Measurements from ENCODE around the gene TMPRSS6. TPM values are rescaled to one million over a fixed set of nuclear protein-coding genes. Genes with fewer than 3 reads are reported as not detected.
"Not testable (repeated sequence)": the region's sequence is repeated elsewhere in the genome, so short reads cannot be mapped to it uniquely, and the experiment has no call there.

Gene TMPRSS6
- total and polyA plus RNA-seq, 11 donors: 0.91 TPM; not detected in 10

- Histone ChIP-seq H3K9me3 (no peaks in the 10 kb centered on the region), H3K4me3 (no peak overlapping the region), H3K4me1 (peaks cover 0 to 21% (median 0%) of the 10 kb centered on the region in 12 donors), H3K27ac (no peak overlapping the region), H3K36me3 (no peaks in the 10 kb centered on the region), H3K27me3 (peaks cover under 1 to 47% (median 8%) of the 10 kb centered on the region in 9 donors)
- ATAC-seq: no peak
- WGBS, 4 donors: 70 to 75% (median 70%) methylated on average over 11 to 17 of the region's 17 CpGs
- TF ChIP-seq CTCF (IDR thresholded peaks at IDR 0.05) (no peak), POLR2A (IDR thresholded peaks at IDR 0.05) (no peak)
- DNase-seq: no peak
- intact Hi-C loops (cut with DNase I): loop anchor here in 6 of 10 donors (5.0 to 10.0 kb wide), 4 partner anchors 80 to 122 kb away; no protein-coding TSS in a partner anchor
These were observed 34.5 kb downstream of the TMPRSS6 start for GRCh38 chr22:37075046-37075445.

DNA sequence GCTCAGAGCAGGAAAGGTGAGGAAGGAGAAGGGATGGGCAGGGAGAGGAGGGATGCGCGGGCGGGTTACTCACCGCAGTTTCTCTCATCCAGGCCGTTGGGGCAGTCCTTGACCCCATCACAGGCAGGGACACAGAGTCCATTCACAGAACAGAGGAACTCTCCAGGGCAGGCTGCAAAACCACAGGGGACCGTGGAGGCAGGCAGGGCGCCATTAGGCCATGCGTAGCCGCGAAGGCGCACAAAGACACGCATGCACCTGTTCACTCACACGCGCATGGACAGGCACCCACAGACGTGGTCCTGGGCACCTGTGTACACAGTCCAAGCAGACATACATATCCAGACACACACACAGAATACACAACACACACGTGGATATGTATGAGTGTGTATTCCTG is 35.0 kb downstream of the TMPRSS6 start:
- intact Hi-C loops (cut with DNase I): loop anchor here in 2 of 10 donors (10.0 kb wide), 2 partner anchors 80 to 90 kb away; no protein-coding TSS in a partner anchor
- Histone ChIP-seq H3K4me3 (no peak overlapping the region), H3K9me3 (no peaks in the 10 kb centered on the region), H3K36me3 (no peaks in the 10 kb centered on the region), H3K27ac (no peak overlapping the region), H3K27me3 (peaks cover 4 to 52% (median 13%) of the 10 kb centered on the region in 9 donors), H3K4me1 (peaks cover 0 to 16% (median 0%) of the 10 kb centered on the region in 12 donors)
- TF ChIP-seq CTCF (IDR thresholded peaks at IDR 0.05): no peak
- TF ChIP-seq POLR2A (IDR thresholded peaks at IDR 0.05): no peak
- ATAC-seq: no peak
- WGBS, 4 donors: 74 to 84% (median 79%) methylated on average over 13 to 16 of the region's 16 CpGs
- DNase-seq: no peak

DNA sequence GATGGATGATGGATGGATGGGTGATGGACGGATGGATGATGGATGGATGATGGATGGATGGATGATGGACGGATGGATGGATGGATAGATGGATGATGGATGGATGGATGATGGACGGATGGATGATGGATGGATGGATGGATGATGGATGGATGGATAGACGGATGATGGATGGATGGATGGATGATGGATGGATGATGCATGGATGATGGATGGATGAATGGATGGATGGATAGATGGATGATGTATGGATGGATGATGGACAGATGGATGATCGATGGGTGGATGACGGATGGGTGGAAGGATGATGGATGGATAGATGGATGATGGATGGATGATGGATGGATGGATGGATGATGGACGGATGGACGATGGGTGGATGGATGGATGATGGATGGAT is 36.8 kb downstream of the TMPRSS6 start:
- no peak for DNase-seq
- Histone ChIP-seq H3K27ac (no peak overlapping the region), H3K4me1 (peaks cover 0 to 4% (median 0%) of the 10 kb centered on the region in 12 donors), H3K9me3 (no peaks in the 10 kb centered on the region), H3K4me3 (no peak overlapping the region), H3K36me3 (no peaks in the 10 kb centered on the region), H3K27me3 (peaks cover 11 to 66% (median 31%) of the 10 kb centered on the region in 9 donors)
- TF ChIP-seq POLR2A (IDR thresholded peaks at IDR 0.05): no peak
- TF ChIP-seq CTCF (IDR thresholded peaks at IDR 0.05): no peak
- 90 to 95% (median 93%) methylated on average over 8 of the region's 8 CpGs for WGBS, 4 donors
- intact Hi-C loops (cut with DNase I): loop anchor here in 2 of 10 donors (10.0 kb wide), 2 partner anchors 82 to 92 kb away; no protein-coding TSS in a partner anchor
- ATAC-seq: no peak

GRCh38 chr22:37071850-37072592 is 37.5 kb downstream of the TMPRSS6 start:
- DNase-seq: not testable (repeated sequence)
- intact Hi-C loops (cut with DNase I): loop anchor here in 2 of 10 donors (10.0 kb wide), 2 partner anchors 83 to 93 kb away; no protein-coding TSS in a partner anchor

More at GRCh38 chr22:37071850-37072592, 37.5 kb downstream of the TMPRSS6 start:
- peaks cover 11 to 69% (median 30%) of the 10 kb centered on the region in 9 donors for H3K27me3 ChIP-seq
- not testable (repeated sequence) for H3K4me3 ChIP-seq, H3K27ac ChIP-seq, ATAC-seq, H3K36me3 ChIP-seq, H3K4me1 ChIP-seq, H3K9me3 ChIP-seq
- 90 to 94% (median 94%) methylated on average over 5 of the region's 5 CpGs for WGBS, 4 donors

All from heart left ventricle (tissue), 16 donors.